HG02885 (cell line): ENCODE data around the gene ZBTB47.

ENCODE experiments used
- ATAC-seq: cut with Tn5 transposase; IDR thresholded peaks from one replicate; pipeline ENCODE4 v1.9.1; 2021; ENCODE audit warnings: mild to moderate bottlenecking; ENCODE audit not compliant: unreplicated experiment, poor library complexity

The ZBTB47 gene

DNA sequence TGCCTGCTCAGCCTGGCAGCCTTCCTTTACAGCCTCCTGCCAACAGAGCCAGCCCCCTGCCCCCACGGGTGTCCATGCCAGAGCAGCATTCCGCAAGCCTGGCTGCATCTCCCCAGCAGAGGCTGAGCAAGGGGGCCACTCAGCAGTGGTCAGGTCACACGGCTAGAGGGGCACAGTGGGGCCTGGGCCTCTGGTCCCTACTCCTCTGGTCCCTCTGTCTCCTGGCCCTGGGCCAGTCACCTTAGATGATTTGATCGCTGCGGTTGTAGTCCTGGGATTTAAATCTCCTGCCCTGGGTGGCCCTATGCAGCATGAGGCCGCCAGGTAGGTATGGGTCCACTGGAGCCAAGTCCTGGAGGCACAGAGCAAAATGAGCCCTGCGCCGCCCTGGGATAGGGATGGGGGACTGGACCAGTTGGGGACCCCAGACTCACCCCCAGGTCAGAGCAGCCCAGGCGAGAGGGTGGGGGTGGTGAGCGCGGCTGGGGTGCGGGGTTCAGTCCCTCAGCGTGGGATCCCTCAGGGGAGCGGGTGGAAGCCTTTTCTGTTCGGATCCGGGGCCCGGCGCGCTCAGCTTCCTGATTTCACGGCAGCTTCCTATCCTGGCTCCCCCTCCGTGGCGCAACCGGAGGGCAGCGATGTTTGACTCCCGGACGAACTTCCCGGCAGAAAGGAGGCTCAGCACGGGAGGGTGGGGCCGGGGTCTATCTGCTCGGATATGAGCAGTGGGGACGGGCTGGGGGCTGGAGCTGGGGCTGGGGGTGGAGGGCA lies at the start of gene ZBTB47:
Gene ZBTB47 (plus strand): TSS at position 138 of the 771 bp plus-strand sequence. CDS start 4,659 bp downstream, outside the sequence.
- ATAC-seq, result no peak

DNA sequence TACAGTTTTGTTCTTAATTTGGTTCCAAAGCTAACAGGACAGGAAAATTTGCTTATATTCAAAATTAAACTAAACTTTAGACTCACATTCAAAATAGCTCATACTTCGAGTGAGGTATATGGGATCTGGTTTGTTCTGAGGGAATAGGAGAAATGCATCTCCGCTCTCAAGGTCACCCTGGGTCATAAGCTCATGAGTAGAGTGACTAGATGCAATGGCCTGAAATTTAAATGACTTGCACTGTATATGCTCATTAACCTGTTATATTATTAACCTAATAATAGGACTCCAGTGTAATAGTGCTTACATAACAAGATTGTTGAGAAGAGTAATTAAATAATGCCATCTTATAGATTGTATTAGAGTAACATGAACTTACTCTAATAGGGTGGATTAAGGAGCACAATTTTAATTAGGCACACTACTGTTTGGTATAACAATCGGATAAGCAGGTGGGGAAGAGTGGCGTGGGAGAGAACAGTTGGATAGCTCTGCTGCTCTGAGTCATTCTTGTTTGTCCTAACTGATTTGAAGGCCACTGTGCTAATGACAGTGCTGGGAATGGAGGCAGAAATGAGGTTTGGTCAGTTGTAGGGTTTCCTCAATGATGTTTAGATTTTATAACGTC lies 47.8 kb upstream of the ZBTB47 start:
- no peak for ATAC-seq

DNA sequence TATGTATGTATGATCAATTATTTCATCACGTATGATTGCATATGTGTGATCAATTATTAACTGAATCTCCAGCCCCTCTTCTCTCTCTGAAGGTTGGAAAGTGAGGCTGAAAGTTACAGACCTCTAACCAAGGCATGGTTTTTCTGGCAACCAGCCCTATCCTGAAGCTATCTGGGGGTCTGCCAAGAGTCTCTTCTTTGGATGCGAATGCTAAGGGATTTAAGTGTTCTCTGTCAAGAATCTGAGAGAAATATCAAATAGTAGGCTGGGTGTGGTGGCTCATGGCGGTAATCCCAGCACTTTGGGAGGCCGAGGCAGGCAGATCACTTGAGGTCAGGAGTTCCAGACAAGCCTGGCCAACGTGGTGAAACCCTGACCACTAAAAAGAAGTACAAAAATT lies 44.9 kb upstream of the ZBTB47 start:
- no peak for ATAC-seq

DNA sequence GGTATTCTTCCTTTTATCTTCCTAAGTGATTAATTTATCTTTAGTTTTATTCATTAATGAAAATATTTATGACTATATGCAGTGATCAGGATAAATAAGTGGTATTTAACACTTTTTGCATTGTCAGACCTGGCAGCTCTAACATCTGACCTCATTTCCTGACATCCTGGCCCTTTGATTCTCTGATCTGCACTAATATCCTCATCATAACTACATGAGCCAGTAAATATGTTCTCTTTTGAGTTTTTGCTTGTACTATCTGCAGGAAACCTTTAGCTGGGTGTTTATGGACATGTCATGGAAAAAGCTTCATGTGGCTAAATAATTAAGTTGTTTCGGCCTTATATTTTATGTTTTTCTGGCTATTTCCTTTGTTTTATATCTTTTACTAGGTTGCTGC lies 42.5 kb upstream of the ZBTB47 start:
- ATAC-seq, result no peak

DNA sequence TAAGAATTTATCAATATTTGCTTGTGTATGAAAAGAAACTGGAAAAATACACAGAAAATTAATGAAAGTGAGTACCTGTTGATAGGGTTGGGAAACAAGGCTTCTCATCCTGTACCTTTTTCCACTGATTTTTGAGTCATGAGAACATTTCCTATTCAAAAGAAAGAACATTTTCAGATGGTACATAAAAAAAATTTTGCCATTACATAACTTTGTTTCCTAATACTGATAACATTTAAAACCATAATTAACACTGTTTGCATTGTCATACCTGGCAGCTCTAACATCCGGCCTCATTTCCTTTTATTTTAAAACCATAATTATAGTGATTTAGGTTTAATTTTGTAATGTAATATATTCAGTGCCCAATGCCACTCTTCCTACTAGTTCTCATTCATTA lies 41.3 kb upstream of the ZBTB47 start:
- no peak for ATAC-seq

DNA sequence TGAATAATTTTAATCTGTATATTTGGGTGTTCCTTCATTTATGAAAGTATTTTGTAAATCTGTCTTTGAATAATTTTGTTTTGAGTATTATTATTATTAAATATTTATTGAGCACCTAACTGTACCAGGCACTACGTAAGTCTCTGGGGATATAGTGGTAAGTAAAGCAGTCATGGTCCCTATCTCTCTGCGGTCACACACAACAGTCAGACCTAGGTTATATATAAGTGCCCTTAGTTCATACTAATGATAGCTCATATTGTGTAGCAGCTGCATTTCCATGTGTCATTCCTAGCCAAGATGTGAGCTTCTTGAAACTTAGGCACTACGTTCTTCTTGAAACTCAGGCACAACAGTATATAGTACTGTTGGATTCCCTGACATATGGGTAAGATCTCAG lies 40.6 kb upstream of the ZBTB47 start:
- ATAC-seq, result peak; percentile 86

DNA sequence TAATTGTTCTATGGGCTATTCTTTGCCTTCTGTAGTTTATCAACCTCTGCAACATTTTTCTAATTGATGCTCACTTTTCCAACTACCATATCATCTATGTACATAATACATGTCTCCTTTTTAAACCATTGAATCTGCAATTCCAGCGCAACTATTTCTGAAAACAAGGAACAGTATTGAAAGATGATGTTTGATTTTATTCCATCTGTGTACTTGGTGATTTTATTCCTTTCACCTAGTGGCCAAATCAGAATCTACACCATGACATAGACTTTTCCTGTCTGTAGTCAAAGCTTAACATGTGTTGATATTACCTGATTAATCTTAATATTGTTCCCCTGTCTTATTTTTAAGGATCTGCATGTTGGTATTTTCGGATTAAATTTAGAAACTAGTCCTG lies 40.0 kb upstream of the ZBTB47 start:
- no peak for ATAC-seq

DNA sequence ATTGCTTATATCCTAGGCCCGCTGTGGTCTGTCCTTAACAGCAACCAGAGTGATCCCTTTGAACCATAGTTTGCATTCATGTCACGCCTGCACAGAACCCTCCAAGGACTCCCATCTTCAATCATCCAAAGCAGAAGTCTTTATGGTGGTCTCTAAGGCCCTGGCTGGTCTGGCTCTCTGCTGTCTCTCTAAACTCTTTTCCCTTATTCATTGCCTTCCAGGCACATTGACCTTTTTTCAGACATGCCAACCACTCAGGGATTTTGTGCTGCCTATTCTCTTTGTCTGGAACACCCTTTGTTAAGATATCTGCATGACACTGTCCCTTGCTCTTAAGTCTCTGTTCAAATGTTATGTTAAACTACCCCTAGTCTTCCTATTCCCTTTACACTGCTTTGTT lies 21.9 kb upstream of the ZBTB47 start:
- no peak for ATAC-seq

DNA sequence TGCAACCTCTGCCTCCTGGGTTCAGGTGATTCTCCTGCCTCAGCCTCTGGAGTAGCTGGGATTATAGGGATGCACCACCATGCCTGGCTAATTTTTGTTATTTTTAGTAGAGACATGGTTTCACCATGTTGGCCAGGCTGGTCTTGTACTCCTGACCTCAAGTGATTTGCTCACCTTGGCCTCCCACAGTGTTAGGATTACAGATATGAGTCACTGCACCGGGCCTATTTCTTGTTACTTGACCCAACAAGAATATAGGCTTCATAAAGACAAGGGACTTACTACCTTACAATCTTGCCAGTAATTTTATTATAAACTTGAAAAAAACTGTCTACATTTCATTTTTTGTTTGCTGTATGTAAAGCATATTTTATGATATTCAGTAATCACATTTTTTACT lies 21.4 kb upstream of the ZBTB47 start:
- ATAC-seq, result no peak

DNA sequence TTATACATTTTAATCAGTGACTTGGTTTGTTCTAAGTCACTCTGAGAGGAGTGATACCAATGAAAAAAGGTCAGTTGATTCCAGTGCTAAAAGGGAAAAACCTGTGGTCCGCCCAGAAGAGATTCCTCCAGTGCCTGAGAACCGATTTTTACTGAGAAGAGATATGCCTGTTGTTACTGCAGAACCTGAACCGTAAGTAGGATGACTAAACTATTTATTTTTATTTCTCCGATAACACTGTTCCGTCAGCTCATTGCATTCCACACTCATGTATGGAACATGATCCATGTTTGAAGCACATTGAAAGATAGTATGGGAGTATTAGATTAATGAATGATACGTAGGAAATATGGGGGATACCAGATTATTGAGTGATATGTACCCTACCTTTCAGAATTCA lies 20.0 kb upstream of the ZBTB47 start:
- ATAC-seq, result no peak

DNA sequence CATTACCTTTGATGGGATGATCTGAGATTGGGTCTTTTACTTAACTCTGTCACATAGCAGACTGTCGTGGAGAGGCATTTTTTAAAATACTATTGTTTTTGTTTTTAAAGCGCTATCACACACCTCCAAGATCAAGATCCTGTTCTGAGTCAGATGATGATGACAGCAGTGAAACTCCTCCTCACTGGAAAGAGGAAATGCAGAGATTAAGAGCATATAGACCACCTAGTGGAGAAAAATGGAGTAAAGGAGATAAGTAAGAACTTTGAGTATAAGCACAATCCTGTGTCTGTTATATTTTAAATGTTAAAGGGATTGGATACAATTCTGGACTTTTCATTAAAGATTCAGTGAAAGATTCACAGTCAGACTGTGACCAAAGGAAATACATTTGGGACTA lies 18.4 kb upstream of the ZBTB47 start:
- peak; percentile 49 for ATAC-seq

DNA sequence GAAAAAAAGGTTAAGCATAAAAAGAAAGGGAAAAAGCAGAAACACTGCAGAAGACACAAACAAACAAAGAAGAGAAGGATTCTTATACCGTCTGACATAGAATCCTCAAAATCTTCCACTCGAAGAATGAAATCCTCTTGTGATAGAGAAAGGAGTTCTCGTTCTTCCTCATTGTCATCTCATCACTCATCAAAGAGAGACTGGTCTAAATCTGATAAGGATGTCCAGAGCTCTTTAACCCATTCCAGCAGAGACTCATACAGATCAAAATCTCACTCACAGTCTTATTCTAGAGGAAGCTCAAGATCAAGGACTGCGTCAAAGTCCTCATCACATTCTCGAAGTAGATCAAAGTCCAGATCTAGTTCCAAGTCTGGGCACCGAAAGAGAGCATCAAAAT lies 16.5 kb upstream of the ZBTB47 start:
- ATAC-seq, result no peak

DNA sequence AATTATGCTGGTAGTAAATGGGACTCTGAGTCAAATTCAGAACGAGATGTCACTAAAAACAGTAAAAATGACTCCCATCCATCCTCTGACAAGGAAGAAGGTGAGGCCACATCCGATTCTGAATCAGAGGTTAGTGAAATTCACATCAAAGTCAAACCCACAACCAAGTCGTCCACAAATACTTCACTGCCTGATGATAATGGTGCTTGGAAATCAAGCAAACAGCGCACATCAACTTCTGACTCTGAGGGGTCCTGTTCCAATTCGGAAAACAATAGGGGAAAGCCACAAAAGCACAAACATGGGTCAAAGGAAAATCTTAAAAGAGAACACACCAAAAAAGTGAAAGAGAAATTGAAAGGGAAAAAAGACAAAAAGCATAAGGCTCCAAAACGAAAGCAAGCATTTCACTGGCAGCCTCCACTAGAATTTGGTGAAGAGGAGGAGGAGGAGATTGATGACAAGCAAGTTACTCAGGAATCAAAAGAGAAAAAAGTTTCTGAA lies 15.1 kb upstream of the ZBTB47 start:
- ATAC-seq, result peak; percentile 72

DNA sequence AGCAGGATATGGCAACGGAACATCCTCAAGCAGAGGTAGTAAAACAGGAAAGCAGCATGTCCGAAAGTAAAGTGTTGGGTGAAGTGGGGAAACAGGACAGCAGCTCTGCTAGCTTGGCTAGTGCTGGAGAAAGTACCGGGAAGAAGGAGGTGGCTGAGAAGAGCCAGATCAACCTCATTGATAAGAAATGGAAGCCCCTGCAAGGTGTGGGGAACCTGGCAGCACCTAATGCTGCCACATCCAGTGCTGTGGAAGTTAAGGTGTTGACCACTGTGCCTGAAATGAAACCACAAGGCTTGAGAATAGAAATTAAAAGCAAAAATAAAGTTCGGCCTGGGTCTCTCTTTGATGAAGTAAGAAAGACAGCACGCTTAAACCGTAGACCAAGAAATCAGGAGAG lies 14.3 kb upstream of the ZBTB47 start:
- ATAC-seq, result no peak

DNA sequence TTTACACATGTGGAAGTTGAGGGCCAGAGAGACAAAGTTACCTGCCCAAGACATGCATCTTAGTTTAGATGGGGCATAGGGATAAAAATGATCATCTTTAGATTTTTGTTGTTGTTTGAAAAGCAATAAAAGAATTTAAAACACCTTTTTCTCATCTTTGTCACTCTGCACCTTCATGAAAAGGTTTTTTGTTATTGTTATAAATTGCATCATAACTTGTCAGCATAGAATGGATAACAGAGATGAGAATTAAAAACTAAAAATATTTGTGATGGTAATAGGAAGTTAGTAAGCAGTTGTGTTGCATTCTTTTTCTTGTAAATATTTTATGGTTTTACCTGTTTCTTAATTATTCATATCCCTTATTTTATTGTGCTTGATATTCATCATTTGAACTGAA lies 13.4 kb upstream of the ZBTB47 start:
- no peak for ATAC-seq

DNA sequence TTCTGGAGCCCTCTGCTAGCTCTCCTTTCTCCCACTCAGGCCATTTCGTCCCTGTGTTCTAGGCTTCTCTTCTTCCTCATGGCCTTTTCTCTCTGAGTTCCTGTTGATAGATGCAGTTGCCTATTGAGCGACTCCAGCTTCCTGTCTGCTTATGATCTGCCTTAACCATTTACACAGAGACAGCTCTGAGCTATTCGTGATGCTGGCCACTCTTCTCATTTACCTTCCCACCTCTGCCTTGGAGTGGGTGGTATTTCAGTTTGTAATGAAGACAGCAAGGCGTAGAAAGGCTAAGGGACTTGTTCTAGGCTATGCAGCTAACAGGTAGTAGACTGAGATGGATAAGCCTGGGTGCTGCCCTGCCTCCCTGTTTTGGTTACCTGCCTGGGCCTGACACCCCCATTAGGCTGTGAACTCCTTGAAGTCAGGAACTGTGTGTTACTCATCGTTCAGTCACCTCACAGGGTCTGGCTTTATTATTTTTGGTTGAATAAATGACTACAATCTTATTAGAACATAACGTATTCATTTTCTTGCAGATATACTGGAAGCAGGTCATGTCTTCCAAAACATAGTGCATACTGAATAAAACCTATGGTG lies 12.6 kb upstream of the ZBTB47 start:
- ATAC-seq, result no peak

DNA sequence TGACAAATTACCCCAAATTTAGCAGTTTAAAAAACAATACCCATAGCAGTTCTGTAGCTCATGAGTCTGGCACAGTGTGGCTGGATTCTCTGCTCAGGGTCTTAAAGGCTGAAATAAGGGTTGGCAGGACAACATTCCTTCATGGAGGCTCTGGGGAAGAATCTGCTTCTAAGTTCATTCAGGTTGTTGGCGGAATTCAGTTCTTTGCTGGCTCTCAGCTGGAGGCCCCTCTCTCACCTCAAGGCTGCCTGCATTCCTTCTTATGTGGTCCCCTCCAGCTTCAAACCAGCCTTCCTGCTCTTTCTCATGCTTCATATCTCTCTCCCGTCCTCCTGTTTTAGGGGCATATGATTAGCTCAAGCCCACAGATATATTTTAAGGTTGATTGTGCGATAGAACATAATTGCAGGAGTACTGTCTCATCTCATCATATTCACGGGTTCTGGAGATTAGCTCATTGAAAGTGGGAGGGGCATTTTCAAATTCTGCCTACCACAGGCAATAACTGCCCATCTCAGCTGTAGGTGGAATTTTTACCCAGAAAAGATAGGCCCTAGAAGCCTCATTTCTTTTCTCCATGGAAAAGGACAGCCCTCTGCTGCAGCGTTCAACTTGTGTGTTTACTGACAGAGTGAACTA lies 5.6 kb upstream of the ZBTB47 start:
- ATAC-seq, result no peak

DNA sequence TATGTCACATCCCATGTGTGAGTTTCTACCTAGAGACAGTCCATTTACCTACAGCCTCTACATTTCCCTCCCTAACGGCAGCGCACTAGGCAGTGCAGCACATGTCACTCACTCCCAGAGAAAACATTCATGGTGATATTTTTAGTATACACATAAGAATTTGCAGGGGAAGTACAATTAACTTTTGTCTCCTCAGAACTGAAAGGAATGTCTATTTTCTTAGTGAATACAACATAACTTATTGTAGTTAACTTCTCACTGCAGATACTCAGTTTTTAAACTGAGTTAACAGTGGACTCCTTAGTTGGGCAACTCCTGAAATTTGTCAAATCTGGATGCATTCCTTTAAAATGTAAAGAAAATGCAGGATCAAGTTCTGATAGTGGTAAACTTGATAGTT lies 4.5 kb upstream of the ZBTB47 start:
- no peak for ATAC-seq

DNA sequence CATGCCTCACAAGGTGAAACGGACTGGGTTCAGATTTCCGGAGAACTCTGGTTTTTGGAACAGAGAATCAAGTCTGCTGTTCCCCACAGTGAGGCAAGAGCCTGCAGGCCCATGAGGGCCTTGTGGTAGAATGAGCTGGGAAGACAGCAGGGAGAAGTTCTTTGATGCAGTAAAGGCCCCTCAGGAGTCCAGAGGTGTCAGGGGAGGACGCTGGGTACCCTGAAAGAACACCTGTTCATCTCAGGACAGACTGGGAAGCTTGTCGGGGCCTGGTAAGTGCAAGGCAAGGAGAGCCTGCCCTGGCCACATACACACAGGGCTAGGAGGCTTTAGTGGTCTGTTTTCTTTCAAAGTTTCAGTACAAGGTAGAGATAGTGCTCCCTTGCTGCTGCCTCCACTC lies 3.7 kb upstream of the ZBTB47 start:
- no peak for ATAC-seq

DNA sequence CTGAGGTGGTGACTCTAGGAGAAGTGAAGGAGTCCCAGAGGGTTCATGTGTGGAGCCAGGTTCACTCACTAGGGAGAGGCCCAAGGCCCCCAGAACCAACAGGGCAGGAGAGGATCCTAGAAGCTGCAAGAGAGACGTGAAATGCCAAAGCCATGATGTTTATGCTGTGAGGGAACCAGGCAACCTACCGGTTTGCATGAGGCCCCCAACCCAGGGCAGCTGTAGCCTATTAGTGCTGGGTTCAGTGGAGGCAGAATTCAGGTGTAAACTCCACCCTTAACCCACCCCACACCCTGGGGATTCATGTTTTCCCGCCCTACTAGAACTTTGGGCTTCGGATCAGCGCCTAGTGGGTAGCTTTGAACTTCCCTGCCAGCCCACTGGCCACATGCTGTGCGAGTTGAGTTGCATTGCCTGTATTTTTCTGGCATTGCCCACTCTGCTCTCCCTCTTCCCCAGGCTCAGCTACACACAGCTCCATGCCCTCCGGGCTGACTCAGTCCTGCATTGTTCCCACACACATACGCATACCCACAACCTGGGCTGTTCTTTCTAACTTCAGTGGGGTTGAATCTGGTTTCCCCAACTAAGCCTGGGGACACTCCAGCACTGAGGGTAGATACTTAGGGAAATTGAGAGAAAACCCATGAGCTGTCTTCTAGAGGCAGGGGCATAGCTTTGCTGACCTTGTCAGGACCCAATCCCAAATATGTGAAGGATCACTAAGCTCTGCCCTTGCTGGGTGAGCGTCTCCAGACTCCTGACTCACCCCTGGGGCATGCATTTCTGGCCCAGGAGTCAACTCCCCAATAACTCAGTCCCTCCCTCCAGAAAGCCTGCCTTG lies 2.0 kb upstream of the ZBTB47 start:
- no peak for ATAC-seq
